Testis (tissue), 2 donors: Measurements from ENCODE around the gene ABCA3.

Experiments
- POLR2A ChIP-seq: fragments of 450-650 bp; IDR thresholded peaks from one replicate; pipeline ENCODE4 v1.6.1; 2017; ENCODE audit warnings: antibody characterized with exemption, mild to moderate bottlenecking, moderate library complexity
- TF ChIP-seq, protein P1 (sequence below), 3 experiments: fragments of 450-650 bp in 2 of 3; fragments of 200-600 bp in 1 of 3; sonication (generic) in 1 of 3; IDR thresholded peaks; one replicate each; pipeline ENCODE4 v1.5.1; 2016 to 2019; ENCODE audit warnings: antibody characterized with exemption in 3 of 3, mild to moderate bottlenecking in 2 of 3, moderate library complexity in 1 of 3

DNA sequence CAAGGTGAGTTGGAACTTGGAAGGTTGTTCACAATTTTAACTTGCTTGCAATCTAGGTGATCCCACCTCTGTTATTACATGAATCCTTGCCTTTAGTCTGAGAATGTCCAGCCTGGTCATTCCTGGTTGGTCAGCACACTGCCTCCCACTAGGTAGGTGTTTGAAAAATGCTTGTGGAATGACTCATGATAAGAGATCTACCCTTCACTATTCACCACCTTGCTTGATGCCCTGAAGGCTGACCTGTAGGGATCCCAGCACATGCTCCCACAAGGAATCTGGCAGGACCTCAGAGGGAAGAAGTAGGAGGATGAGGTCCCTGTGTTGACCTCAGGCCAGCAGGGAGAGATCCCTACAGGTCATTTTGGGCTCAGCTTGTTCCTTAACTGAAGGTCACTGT lies 30.2 kb upstream of the ABCA3 start:
- TF ChIP-seq POLR2A, result no peak
- TF ChIP-seq, protein P1, sequence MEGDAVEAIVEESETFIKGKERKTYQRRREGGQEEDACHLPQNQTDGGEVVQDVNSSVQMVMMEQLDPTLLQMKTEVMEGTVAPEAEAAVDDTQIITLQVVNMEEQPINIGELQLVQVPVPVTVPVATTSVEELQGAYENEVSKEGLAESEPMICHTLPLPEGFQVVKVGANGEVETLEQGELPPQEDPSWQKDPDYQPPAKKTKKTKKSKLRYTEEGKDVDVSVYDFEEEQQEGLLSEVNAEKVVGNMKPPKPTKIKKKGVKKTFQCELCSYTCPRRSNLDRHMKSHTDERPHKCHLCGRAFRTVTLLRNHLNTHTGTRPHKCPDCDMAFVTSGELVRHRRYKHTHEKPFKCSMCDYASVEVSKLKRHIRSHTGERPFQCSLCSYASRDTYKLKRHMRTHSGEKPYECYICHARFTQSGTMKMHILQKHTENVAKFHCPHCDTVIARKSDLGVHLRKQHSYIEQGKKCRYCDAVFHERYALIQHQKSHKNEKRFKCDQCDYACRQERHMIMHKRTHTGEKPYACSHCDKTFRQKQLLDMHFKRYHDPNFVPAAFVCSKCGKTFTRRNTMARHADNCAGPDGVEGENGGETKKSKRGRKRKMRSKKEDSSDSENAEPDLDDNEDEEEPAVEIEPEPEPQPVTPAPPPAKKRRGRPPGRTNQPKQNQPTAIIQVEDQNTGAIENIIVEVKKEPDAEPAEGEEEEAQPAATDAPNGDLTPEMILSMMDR (IDR thresholded peaks at IDR 0.05), result no peak
